Measurements from ENCODE around the gene GJA5. TPM values are rescaled to one million over a fixed set of nuclear protein-coding genes. Genes with fewer than 3 reads are reported as not detected.

GJA5 gene
- total RNA-seq, 6 experiments from 2014 or later = 17.6 to 25.7 (median 20.2) TPM

DNA sequence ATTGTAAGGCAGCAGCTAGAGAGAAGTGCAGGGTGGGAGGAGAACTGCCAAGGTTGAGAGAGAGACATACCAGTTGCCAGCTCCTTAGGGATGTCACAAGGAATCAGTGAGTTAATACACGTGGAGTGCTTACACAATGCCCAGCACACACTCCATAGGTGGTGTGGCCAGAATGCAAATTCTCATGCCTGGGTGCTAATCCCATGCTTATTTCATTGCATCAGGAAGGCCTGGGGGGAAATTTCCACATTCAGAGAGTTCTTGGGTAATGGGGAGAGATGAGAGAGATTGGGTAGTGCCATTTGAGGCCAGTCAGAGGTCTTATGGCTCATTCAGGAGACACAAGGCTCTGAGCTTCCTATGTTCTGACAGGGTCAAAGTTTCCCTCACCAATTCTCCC lies 38.7 kb downstream of the GJA5 start:
- TF ChIP-seq, protein P1, sequence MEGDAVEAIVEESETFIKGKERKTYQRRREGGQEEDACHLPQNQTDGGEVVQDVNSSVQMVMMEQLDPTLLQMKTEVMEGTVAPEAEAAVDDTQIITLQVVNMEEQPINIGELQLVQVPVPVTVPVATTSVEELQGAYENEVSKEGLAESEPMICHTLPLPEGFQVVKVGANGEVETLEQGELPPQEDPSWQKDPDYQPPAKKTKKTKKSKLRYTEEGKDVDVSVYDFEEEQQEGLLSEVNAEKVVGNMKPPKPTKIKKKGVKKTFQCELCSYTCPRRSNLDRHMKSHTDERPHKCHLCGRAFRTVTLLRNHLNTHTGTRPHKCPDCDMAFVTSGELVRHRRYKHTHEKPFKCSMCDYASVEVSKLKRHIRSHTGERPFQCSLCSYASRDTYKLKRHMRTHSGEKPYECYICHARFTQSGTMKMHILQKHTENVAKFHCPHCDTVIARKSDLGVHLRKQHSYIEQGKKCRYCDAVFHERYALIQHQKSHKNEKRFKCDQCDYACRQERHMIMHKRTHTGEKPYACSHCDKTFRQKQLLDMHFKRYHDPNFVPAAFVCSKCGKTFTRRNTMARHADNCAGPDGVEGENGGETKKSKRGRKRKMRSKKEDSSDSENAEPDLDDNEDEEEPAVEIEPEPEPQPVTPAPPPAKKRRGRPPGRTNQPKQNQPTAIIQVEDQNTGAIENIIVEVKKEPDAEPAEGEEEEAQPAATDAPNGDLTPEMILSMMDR (IDR thresholded peaks at IDR 0.05) = no peak

DNA sequence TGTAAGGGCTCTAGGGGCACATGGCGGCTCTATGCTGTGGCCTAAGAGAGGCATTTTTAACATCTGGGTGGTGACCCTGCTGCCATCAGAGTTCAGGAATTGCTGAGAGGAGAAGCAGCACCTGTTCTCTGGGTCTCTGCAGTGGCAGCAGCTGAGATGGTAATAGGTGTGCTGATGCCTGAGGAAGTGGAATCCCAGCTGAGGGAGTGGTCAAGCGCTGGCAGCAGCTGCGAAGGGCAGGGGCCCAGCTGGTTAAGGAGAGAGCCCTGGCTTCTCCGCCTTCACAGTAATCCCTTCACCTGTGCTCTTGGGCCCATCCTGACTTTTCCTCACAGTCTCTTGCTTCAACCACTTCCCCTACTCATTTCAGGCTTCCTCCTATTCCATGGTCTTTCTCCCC lies 39.8 kb downstream of the GJA5 start:
- no peaks in the 10 kb centered on the region for H3K4me1 Mint-ChIP-seq (ENCODE audit: low read depth)
- no peak for DNase-seq
- TF ChIP-seq, protein P1 (IDR thresholded peaks at IDR 0.05) = no peak
- no peaks in the 10 kb centered on the region for H3K9me3 Mint-ChIP-seq
- no peak overlapping the region for H3K27ac Mint-ChIP-seq
- no peak overlapping the region for H3K4me3 Mint-ChIP-seq
- no peaks in the 10 kb centered on the region for H3K36me3 Mint-ChIP-seq (ENCODE audit: low read depth)
- peaks cover 8% of the 10 kb centered on the region; the same call in 1 of the 2 replicates for H3K27me3 Mint-ChIP-seq (ENCODE audit: insufficient read depth)

More for the DNA sequence above, 38.7 kb downstream of the GJA5 start:
- no peaks in the 10 kb centered on the region for H3K36me3 Mint-ChIP-seq (ENCODE audit: low read depth)
- no peak overlapping the region for H3K27ac Mint-ChIP-seq
- peaks cover 8% of the 10 kb centered on the region; the same call in 1 of the 2 replicates for H3K27me3 Mint-ChIP-seq (ENCODE audit: insufficient read depth)
- H3K9me3 Mint-ChIP-seq = no peaks in the 10 kb centered on the region
- H3K4me1 Mint-ChIP-seq (ENCODE audit: low read depth) = no peaks in the 10 kb centered on the region
- no peak for DNase-seq
- H3K4me3 Mint-ChIP-seq = no peak overlapping the region

DNA sequence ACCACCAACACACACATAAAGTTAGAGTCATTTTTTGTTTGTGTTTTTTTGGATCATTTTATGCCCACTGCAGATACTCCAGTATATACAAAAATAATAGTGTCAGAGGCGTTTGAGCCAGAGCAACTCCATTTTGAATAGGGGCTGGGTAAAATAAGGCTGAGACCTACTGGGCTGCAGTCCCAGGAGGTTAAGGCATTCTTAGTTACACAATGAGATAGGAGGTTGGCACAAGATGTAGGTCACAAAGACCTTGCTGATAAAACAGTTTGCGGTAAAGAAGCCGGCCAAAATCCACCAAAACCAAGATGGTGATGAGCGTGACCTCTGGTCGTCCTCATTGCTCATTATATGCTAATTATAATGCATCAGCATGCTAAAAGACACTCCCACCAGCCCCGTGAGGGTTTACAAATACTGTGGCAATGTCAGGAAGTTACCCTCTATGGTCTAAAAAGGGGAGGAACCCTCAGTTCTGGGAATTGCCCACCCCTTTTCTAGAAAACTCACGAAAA lies 40.6 kb downstream of the GJA5 start:
- no peak overlapping the region for H3K4me3 Mint-ChIP-seq
- TF ChIP-seq, protein P1 (IDR thresholded peaks at IDR 0.05) = no peak
- H3K27me3 Mint-ChIP-seq (ENCODE audit: insufficient read depth) = peaks cover 8% of the 10 kb centered on the region
- no peaks in the 10 kb centered on the region for H3K36me3 Mint-ChIP-seq (ENCODE audit: low read depth)
- no peak for DNase-seq
- H3K27ac Mint-ChIP-seq = no peak overlapping the region
- H3K4me1 Mint-ChIP-seq (ENCODE audit: low read depth) = no peaks in the 10 kb centered on the region
- H3K9me3 Mint-ChIP-seq = no peaks in the 10 kb centered on the region

DNA sequence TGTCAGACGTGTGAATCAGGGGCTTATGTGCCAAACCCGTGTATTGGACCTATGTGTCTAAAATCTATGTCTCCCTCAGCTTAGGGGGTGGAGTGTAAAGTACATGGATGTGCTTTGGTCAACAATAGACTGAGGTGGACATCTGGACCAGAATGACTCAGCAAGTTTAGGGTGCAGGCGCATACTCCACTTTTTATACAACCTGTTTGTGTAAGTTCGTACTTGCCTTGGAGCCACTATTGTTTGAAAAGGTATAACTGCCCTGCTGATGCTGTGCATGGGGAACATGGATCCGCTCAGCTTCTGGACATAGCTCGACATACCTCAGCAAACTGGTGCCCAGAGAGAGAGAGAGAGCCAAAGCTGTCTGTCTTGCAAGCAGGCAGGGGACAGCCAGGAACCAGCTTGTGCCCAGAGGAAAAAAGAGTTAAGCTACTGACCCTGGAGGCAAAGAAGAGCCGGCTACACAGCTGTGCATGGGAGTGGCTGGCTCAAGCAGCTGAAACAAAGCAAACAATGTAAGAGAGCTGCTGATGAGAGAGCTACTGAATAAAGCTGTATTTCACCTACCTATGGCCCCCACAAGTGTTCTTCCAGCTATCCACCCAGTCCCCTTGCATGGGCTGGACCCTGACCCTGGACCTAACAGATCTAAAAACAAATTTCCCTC lies 41.2 kb downstream of the GJA5 start:
- TF ChIP-seq, protein P1 (IDR thresholded peaks at IDR 0.05) = no peak
- DNase-seq = no peak
- Mint-ChIP-seq H3K27me3 (ENCODE audit: insufficient read depth) (peaks cover 9% of the 10 kb centered on the region), H3K27ac (no peak overlapping the region), H3K36me3 (ENCODE audit: low read depth) (no peaks in the 10 kb centered on the region), H3K4me1 (ENCODE audit: low read depth) (no peaks in the 10 kb centered on the region), H3K4me3 (no peak overlapping the region), H3K9me3 (no peaks in the 10 kb centered on the region)

DNA sequence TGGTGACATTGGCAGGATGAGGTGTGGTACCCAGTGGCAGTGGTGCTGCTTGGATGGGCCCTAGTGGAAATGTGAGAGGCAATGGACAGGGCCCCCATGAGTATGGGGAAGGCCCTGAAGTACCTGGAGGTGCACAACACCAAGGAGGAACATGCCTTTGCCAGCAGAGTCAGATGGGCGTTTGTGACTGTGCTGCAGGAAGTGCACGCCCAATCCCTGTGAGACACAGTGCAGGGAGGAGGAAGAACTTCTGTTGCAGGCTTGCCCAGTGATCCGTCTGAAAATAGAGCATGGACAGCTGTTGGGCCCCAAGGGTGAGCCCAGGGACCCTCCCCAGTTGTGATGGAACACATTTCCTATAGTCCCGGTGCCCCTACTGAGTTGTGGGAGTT lies 42.7 kb downstream of the GJA5 start:
- H3K9me3 Mint-ChIP-seq = no peaks in the 10 kb centered on the region

More for the DNA sequence above, 42.7 kb downstream of the GJA5 start:
- Mint-ChIP-seq H3K27ac (no peak overlapping the region), H3K27me3 (ENCODE audit: insufficient read depth) (peaks cover 4% of the 10 kb centered on the region), H3K4me1 (ENCODE audit: low read depth) (no peaks in the 10 kb centered on the region), H3K36me3 (ENCODE audit: low read depth) (no peaks in the 10 kb centered on the region), H3K4me3 (no peak overlapping the region)
- DNase-seq = no peak
- TF ChIP-seq, protein P1 (IDR thresholded peaks at IDR 0.05) = no peak
